Suprapubic skin (tissue), 4 donors: ENCODE measurements around the gene CADM1. TPM values are rescaled to one million over a fixed set of nuclear protein-coding genes. Genes with fewer than 3 reads are reported as not detected.

Experiments
- DNase-seq, 2 donors: peaks; one replicate each; pipeline ENCODE4 v3.0.0-alpha.2; 2019; ENCODE audit warnings: low spot score in 2 of 2
- H3K27ac ChIP-seq: fragments of 200-600 bp; sonication (generic); one replicate; pipeline ENCODE4 v1.5.1; 2019
- H3K27me3 ChIP-seq: fragments of 200-600 bp; sonication (generic); one replicate; pipeline ENCODE4 v1.5.1; 2019
- H3K36me3 ChIP-seq: fragments of 200-600 bp; sonication (generic); one replicate; pipeline ENCODE4 v1.5.1; 2019
- H3K4me1 ChIP-seq: fragments of 200-600 bp; sonication (generic); one replicate; pipeline ENCODE4 v1.5.1; 2019
- H3K4me3 ChIP-seq: fragments of 200-600 bp; sonication (generic); one replicate; pipeline ENCODE4 v1.5.1; 2019; ENCODE audit warnings: mild to moderate bottlenecking
- H3K9me3 ChIP-seq: fragments of 200-600 bp; sonication (generic); one replicate; pipeline ENCODE4 v1.5.1; 2019
- EP300 ChIP-seq: sonication (generic); formaldehyde crosslinking; IDR thresholded peaks from one replicate; pipeline ENCODE4 v1.6.1; 2017; ENCODE audit warnings: antibody characterized with exemption
- POLR2A ChIP-seq, 2 donors: fragments of 450-650 bp; IDR thresholded peaks; one replicate each; pipeline ENCODE4 v1.6.1; 2017; ENCODE audit warnings: antibody characterized with exemption in 2 of 2, mild to moderate bottlenecking in 2 of 2, moderate library complexity in 2 of 2
- POLR2AphosphoS5 ChIP-seq, 3 donors: sonication (generic); formaldehyde crosslinking; IDR thresholded peaks; one replicate each; pipeline ENCODE4 v1.6.1; 2017; ENCODE audit warnings: antibody characterized with exemption in 3 of 3
- WGBS: methylation state at CpG from one replicate; pipeline ENCODE4 v1.1.5; 2018; 5-methylcytosine and 5-hydroxymethylcytosine counted together
- total RNA-seq, 4 donors: library from RNA; depleted of rRNA; stranded (reverse); fragments of >200 nt; gene quantifications; one replicate each; pipeline ENCODE4 v1.1.0, GENCODE V29; 2016
- TF ChIP-seq, protein P1 (sequence below), 2 donors: fragments of 200-600 bp in 1 of 2; fragments of 450-650 bp in 1 of 2; sonication (generic) in 1 of 2; IDR thresholded peaks; one replicate each; pipeline ENCODE4 v1.5.1; 2016 to 2019; ENCODE audit warnings: antibody characterized with exemption in 2 of 2, mild to moderate bottlenecking in 1 of 2, moderate library complexity in 1 of 2

CADM1 gene
- total RNA-seq, 4 donors from 2014 or later = 13.3 to 26.2 (median 15.3) TPM

DNA sequence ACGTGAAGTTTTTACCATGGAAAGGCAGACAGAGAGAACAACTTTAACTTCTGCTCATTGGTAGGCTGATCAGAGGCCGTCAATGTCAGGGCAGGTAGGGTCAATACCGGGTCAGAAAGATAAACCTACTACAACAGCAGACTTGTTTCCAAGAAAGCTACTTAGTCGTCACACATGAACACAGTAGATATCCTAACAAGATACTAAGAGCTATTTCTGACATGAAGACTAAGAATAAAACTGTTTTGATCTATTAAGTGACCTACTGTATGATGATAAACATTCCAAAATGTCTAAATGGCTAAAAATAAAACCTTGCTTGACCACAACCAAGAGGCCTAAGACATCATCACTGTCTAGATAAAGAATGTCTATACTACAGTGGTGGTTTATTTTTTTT is 231.3 kb downstream of the CADM1 start:
- H3K4me3 ChIP-seq = no peak overlapping the region
- no peak for TF ChIP-seq POLR2A (IDR thresholded peaks at IDR 0.05)
- TF ChIP-seq, protein P1, sequence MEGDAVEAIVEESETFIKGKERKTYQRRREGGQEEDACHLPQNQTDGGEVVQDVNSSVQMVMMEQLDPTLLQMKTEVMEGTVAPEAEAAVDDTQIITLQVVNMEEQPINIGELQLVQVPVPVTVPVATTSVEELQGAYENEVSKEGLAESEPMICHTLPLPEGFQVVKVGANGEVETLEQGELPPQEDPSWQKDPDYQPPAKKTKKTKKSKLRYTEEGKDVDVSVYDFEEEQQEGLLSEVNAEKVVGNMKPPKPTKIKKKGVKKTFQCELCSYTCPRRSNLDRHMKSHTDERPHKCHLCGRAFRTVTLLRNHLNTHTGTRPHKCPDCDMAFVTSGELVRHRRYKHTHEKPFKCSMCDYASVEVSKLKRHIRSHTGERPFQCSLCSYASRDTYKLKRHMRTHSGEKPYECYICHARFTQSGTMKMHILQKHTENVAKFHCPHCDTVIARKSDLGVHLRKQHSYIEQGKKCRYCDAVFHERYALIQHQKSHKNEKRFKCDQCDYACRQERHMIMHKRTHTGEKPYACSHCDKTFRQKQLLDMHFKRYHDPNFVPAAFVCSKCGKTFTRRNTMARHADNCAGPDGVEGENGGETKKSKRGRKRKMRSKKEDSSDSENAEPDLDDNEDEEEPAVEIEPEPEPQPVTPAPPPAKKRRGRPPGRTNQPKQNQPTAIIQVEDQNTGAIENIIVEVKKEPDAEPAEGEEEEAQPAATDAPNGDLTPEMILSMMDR (IDR thresholded peaks at IDR 0.05) = no peak
- no peak for TF ChIP-seq POLR2AphosphoS5 (IDR thresholded peaks at IDR 0.05)
- no peak for TF ChIP-seq EP300
- DNase-seq = no peak
- H3K4me1 ChIP-seq = no peaks in the 10 kb centered on the region
- WGBS = 89% methylated on average over 4 of the region's 4 CpGs
- no peaks in the 10 kb centered on the region for H3K27me3 ChIP-seq
- no peak overlapping the region for H3K27ac ChIP-seq
- no peaks in the 10 kb centered on the region for H3K9me3 ChIP-seq
- no peaks in the 10 kb centered on the region for H3K36me3 ChIP-seq

DNA sequence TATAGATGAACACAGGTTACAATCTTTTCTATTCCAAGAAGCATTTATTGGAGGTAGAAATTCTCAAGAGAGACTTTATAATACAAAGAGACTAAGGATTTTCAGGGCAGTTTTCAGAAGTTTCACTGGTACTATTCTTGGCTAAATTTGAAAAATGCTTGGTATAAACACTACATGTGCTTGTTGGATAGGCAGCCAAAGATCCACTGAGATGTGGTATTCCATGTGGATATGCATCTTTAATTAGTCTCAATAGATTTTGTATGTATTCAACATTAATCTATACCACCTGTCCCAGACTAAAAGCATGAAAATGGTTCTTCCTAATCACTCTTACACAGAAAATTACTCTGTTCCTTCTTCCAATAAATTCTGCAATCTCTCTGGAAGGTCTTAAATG is 232.6 kb downstream of the CADM1 start:
- no peaks in the 10 kb centered on the region for H3K27me3 ChIP-seq
- no peak overlapping the region for H3K27ac ChIP-seq
- TF ChIP-seq EP300 = no peak
- TF ChIP-seq POLR2AphosphoS5 (IDR thresholded peaks at IDR 0.05) = no peak
- no peaks in the 10 kb centered on the region for H3K4me1 ChIP-seq
- no peaks in the 10 kb centered on the region for H3K36me3 ChIP-seq
- H3K4me3 ChIP-seq = no peak overlapping the region
- no peaks in the 10 kb centered on the region for H3K9me3 ChIP-seq
- DNase-seq = no peak

DNA sequence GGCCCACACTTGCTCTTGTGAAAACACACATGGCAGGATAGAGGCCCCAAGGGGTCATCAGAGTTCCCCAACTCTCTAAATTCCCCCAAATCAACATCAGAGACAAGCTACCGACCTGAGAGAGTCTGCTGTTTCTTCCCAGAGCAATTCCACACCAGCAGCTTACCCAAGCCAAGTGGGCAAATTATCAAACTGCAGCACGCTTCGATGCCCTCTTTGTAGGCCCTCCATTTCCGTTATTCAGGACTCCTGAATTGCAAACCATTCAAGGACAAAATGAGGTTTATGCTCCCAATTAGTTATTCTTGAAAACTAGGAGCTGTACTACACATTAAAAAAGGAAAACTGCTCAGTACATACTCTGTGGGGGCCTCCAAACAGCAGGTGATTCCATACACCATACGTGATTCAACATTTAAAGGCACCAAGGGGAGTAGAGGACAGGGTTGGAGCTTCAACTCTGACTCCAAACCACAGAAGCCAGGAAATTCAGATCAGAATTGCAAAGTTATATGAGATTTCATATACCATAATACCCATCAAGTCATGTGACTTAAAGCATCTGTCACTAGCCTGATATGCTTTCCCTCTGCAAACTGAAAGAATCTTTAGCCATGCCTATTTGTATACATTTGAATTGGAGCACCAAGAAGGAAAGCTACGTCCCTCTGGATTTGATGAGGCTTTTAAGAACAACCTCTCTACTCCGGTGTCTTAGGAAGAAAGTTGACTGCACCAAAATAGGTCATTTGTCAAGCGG is 234.8 kb downstream of the CADM1 start:
- no peak for DNase-seq
- Histone ChIP-seq H3K9me3 (no peaks in the 10 kb centered on the region), H3K4me1 (no peaks in the 10 kb centered on the region), H3K27me3 (no peaks in the 10 kb centered on the region), H3K36me3 (no peaks in the 10 kb centered on the region), H3K27ac (no peak overlapping the region), H3K4me3 (no peak overlapping the region)
- no peak for TF ChIP-seq POLR2AphosphoS5 (IDR thresholded peaks at IDR 0.05)
- TF ChIP-seq, protein P1 (IDR thresholded peaks at IDR 0.05) = no peak
- TF ChIP-seq EP300 = no peak
- TF ChIP-seq POLR2A (IDR thresholded peaks at IDR 0.05) = no peak
- 93% methylated on average over 8 of the region's 8 CpGs for WGBS

DNA sequence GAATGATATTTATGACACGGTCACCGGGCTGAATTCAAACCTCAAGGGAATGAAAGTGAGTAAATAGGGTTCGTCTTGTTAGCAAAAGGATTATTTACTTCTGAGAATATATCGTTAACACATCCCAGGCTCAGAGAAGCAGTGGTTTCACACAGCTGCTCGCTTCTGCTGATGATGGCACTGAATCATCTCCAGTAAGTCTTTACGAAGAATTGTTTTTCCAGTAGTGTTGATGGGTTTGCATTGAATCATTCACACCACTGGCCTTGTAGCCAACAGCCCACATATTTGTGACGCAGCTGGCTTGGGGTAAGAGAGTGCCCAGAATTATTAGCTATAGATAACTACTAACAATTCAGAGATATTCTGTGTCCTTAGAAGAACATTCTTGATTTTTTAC is 236.3 kb downstream of the CADM1 start:
- WGBS = 85% methylated on average over 7 of the region's 7 CpGs

DNA sequence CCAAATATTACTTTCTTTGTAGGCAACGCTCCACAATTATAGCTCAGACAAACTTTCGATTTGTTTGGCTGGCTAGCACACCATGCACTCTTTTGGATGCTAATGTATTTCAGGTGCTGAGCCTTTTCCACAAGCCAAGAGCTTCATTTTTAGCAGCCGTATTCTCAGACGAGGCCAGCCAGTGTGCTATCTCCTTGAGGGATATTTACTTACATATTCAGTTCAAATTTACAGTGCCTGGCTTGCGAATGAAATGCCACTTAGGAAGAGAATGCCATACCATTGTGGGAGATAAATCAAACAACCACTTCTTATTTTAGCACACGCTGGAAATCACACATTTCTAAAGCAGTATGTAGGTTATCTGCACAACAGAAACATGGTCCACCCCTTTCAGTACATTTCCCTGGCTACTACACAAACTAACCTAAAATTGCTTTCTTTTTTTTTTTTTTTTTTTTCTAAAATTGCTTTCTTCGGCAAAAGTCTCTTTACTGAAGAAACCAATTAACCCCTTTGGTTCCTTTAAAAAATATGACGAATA is 236.9 kb downstream of the CADM1 start:
- H3K27ac ChIP-seq = no peak overlapping the region
- H3K27me3 ChIP-seq = no peaks in the 10 kb centered on the region
- H3K36me3 ChIP-seq = no peaks in the 10 kb centered on the region
- no peak for TF ChIP-seq POLR2AphosphoS5 (IDR thresholded peaks at IDR 0.05)
- 62% methylated on average over 8 of the region's 8 CpGs for WGBS
- no peak for DNase-seq
- H3K9me3 ChIP-seq = no peaks in the 10 kb centered on the region
- H3K4me3 ChIP-seq = no peak overlapping the region
- H3K4me1 ChIP-seq = no peaks in the 10 kb centered on the region

More for the DNA sequence above, 236.3 kb downstream of the CADM1 start:
- Histone ChIP-seq H3K27me3 (no peaks in the 10 kb centered on the region), H3K9me3 (no peaks in the 10 kb centered on the region), H3K4me3 (no peak overlapping the region), H3K27ac (no peak overlapping the region), H3K4me1 (no peaks in the 10 kb centered on the region), H3K36me3 (no peaks in the 10 kb centered on the region)
- DNase-seq = no peak
- TF ChIP-seq EP300 (no peak), POLR2A (IDR thresholded peaks at IDR 0.05) (no peak), POLR2AphosphoS5 (IDR thresholded peaks at IDR 0.05) (no peak)
- TF ChIP-seq, protein P1 (IDR thresholded peaks at IDR 0.05) = no peak

DNA sequence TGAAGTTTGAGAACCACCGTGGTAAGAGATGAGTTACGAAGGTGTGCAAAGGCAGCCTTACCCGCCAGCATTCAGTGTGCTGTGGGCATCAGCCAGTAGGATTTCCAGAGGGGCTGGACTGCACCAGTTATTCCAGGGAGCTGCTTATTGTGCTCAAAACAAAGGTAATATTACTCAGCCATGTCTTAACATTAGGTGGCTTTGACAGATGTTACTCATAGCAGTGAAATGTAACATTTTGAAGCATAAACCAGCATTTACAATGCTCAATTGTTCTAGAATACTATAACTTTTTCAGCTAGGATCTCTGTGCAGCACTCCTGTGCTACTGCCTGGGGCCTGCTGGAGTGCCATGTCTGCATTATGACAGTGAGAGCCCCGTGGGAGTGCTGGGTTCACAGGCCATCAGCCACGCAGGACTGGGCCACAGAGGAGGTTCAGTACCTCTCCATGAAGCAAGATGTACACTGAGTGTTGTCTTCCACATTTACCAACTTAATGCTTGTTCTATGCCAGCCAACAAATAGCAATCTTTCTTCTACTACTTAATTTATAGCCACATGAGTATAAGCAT is 238.1 kb downstream of the CADM1 start:
- H3K27ac ChIP-seq = no peak overlapping the region
- DNase-seq = no peak
- 56% methylated on average over 5 of the region's 5 CpGs for WGBS

More for the DNA sequence above, 238.1 kb downstream of the CADM1 start:
- no peaks in the 10 kb centered on the region for H3K36me3 ChIP-seq
- no peak overlapping the region for H3K4me3 ChIP-seq
- H3K4me1 ChIP-seq = no peaks in the 10 kb centered on the region
- H3K27me3 ChIP-seq = no peaks in the 10 kb centered on the region
- H3K9me3 ChIP-seq = no peaks in the 10 kb centered on the region
- TF ChIP-seq, protein P1 (IDR thresholded peaks at IDR 0.05) = no peak
- TF ChIP-seq POLR2A (IDR thresholded peaks at IDR 0.05) = no peak
- TF ChIP-seq EP300 = no peak
- no peak for TF ChIP-seq POLR2AphosphoS5 (IDR thresholded peaks at IDR 0.05)
